ENCODE results near the gene RASSF8. TPM values are rescaled to one million over a fixed set of nuclear protein-coding genes. Genes with fewer than 3 reads are reported as not detected.
A peak's percentile ranks its signal among the peaks of the same experiment; 100 is the strongest.

RASSF8 gene
- total RNA-seq, 6 donors from 2014 or later: 23.0 to 78.5 (median 60.7) TPM

GRCh38 chr12:26036877-26037276 lies 78.4 kb downstream of the RASSF8 start:
- no peak for ATAC-seq (ENCODE audit: low FRiP score in 2 of 2)
- TF ChIP-seq CTCF (IDR thresholded peaks at IDR 0.05) (no peak), EP300 (IDR thresholded peaks at IDR 0.05) (no peak), POLR2A (IDR thresholded peaks at IDR 0.05) (no peak), POLR2AphosphoS5 (IDR thresholded peaks at IDR 0.05) (no peak)

GRCh38 chr12:26037615-26038220 lies 79.2 kb downstream of the RASSF8 start:
- peak in 1 of 2 donors; percentile 30 for ATAC-seq (ENCODE audit: low FRiP score in 2 of 2)
- no peaks in the 10 kb centered on the region for H3K27me3 ChIP-seq
- DNase-seq: no peak
- no peak overlapping the region for H3K4me3 ChIP-seq
- H3K9me3 ChIP-seq: no peaks in the 10 kb centered on the region
- no peaks in the 10 kb centered on the region for H3K36me3 ChIP-seq
- TF ChIP-seq POLR2AphosphoS5 (IDR thresholded peaks at IDR 0.05) (no peak), CTCF (IDR thresholded peaks at IDR 0.05) (no peak), EP300 (IDR thresholded peaks at IDR 0.05) (no peak), POLR2A (IDR thresholded peaks at IDR 0.05) (no peak)
- no peak overlapping the region for H3K27ac ChIP-seq
- H3K4me1 ChIP-seq: peaks cover 3 to 21% (median 8%) of the 10 kb centered on the region in 4 donors
- WGBS, 2 donors: 72 to 78% methylated on average over 2 of the region's 2 CpGs

More at GRCh38 chr12:26036877-26037276, 78.4 kb downstream of the RASSF8 start:
- no peak overlapping the region for H3K4me3 ChIP-seq
- no peak overlapping the region for H3K27ac ChIP-seq
- no peak for DNase-seq
- no peaks in the 10 kb centered on the region for H3K27me3 ChIP-seq
- H3K36me3 ChIP-seq: no peaks in the 10 kb centered on the region
- H3K4me1 ChIP-seq: peaks cover 6 to 21% (median 7%) of the 10 kb centered on the region in 4 donors
- no peaks in the 10 kb centered on the region for H3K9me3 ChIP-seq
- 86 to 87% methylated on average over 4 of the region's 4 CpGs for WGBS, 2 donors

- H3K27ac ChIP-seq: no peak overlapping the region
These were observed 84.2 kb downstream of the RASSF8 start for GRCh38 chr12:26042645-26043044.

GRCh38 chr12:26043135-26044006 lies 84.9 kb downstream of the RASSF8 start:
- Histone ChIP-seq H3K4me3 (no peak overlapping the region), H3K36me3 (no peaks in the 10 kb centered on the region), H3K27me3 (no peaks in the 10 kb centered on the region), H3K9me3 (no peaks in the 10 kb centered on the region), H3K27ac (no peak overlapping the region), H3K4me1 (peaks cover 15 to 19% (median 18%) of the 10 kb centered on the region in 4 donors)
- 61 to 69% methylated on average over 10 of the region's 10 CpGs for WGBS, 2 donors
- no peak for DNase-seq
- TF ChIP-seq EP300 (IDR thresholded peaks at IDR 0.05) (no peak), POLR2A (IDR thresholded peaks at IDR 0.05) (no peak), POLR2AphosphoS5 (IDR thresholded peaks at IDR 0.05) (no peak), CTCF (IDR thresholded peaks at IDR 0.05) (no peak)
- no peak for ATAC-seq (ENCODE audit: low FRiP score in 2 of 2)

More at GRCh38 chr12:26042645-26043044, 84.2 kb downstream of the RASSF8 start:
- Histone ChIP-seq H3K9me3 (no peaks in the 10 kb centered on the region), H3K36me3 (no peaks in the 10 kb centered on the region), H3K4me1 (peaks cover 15 to 20% (median 18%) of the 10 kb centered on the region in 4 donors), H3K27me3 (no peaks in the 10 kb centered on the region), H3K4me3 (no peak overlapping the region)
- ATAC-seq (ENCODE audit: low FRiP score in 2 of 2) (no peak), DNase-seq (no peak)
- TF ChIP-seq POLR2A (IDR thresholded peaks at IDR 0.05) (no peak), EP300 (IDR thresholded peaks at IDR 0.05) (no peak), CTCF (IDR thresholded peaks at IDR 0.05) (no peak), POLR2AphosphoS5 (IDR thresholded peaks at IDR 0.05) (no peak)
- WGBS, 2 donors: 66 to 71% methylated on average over 2 of the region's 2 CpGs
